ENCODE data around the gene LLPH. TPM values are rescaled to one million over a fixed set of nuclear protein-coding genes. Genes with fewer than 3 reads are reported as not detected.
A peak's percentile ranks its signal among the peaks of the same experiment; 100 is the strongest.

Gene LLPH
- polyA plus RNA-seq, 1 of the 3 experiments (the other 2 are of a cell fraction), result 7.4 TPM

- TF ChIP-seq YY1 (IDR thresholded peaks at IDR 0.05; ENCODE audit: low read depth) (no peak), PBX3 (IDR thresholded peaks at IDR 0.05) (no peak), SIN3A (IDR thresholded peaks at IDR 0.05; ENCODE audit: borderline replicate concordance, low read depth, low read length) (no peak), USF1 (IDR thresholded peaks at IDR 0.05; ENCODE audit: borderline replicate concordance, low read depth) (no peak), RXRA (IDR thresholded peaks at IDR 0.05; ENCODE audit: borderline replicate concordance, low read depth) (no peak), RAD21 (IDR thresholded peaks at IDR 0.05; ENCODE audit: low read length) (no peak), JUND (IDR thresholded peaks at IDR 0.05) (no peak), NRF1 (IDR thresholded peaks at IDR 0.05; ENCODE audit: low read depth, low read length) (no peak)
Measured at GRCh38 chr12:66159123-66159522, 28.6 kb upstream of the LLPH start (continued).

GRCh38 chr12:66156654-66157053 lies 26.1 kb upstream of the LLPH start:
- DNase-seq, result no peak
- peaks cover 22% of the 10 kb centered on the region for H3F3A ChIP-seq (replicated peaks; ENCODE audit: insufficient read depth)
- no peaks in the 10 kb centered on the region for H3K9me2 ChIP-seq
- peaks cover 50% of the 10 kb centered on the region for H3K79me2 ChIP-seq (ENCODE audit: insufficient read depth)
- no peaks in the 10 kb centered on the region for H3K27me3 ChIP-seq (ENCODE audit: insufficient read depth)
- H3K36me3 ChIP-seq (replicated peaks in 1 of 2; ENCODE audit: control insufficient read depth in 1 of 2, insufficient read depth in 2 of 2, low read length in 1 of 2), result peaks cover 9 to 15% of the 10 kb centered on the region in 2 experiments
- 95% methylated on average over 2 of the region's 2 CpGs for WGBS (ENCODE audit: low lambda C conversion rate)
- H3K9ac ChIP-seq, result no peak overlapping the region
- no peak overlapping the region for H3K4me2 ChIP-seq
- H3K4me1 ChIP-seq (ENCODE audit: control insufficient read depth in 1 of 2, insufficient read depth in 2 of 2, low read depth in 1 of 2, low read length in 1 of 2), result peaks cover 0 to 19% of the 10 kb centered on the region in 2 experiments; a peak in 2 of 4 replicates
- no peak overlapping the region for H2AFZ ChIP-seq (ENCODE audit: low read depth)
- TF ChIP-seq ELF1 (IDR thresholded peaks at IDR 0.05) (no peak), NFIC (IDR thresholded peaks at IDR 0.05; ENCODE audit: borderline replicate concordance) (no peak), RXRA (IDR thresholded peaks at IDR 0.05; ENCODE audit: borderline replicate concordance, low read depth) (no peak), POLR2AphosphoS5 (IDR thresholded peaks at IDR 0.05; ENCODE audit: low read depth, low read length) (no peak), FOXM1 (IDR thresholded peaks at IDR 0.05; ENCODE audit: low read depth) (no peak), MXI1 (IDR thresholded peaks at IDR 0.05; ENCODE audit: low read depth, low read length) (no peak), NRF1 (IDR thresholded peaks at IDR 0.05; ENCODE audit: low read depth, low read length) (no peak), RAD21 (IDR thresholded peaks at IDR 0.05; ENCODE audit: low read length) (no peak)
- no peaks in the 10 kb centered on the region for H4K20me1 ChIP-seq (ENCODE audit: insufficient read depth)
- ChIA-PET POLR2A (no interaction called here), CTCF (no interaction called here)
- H3K4me3 ChIP-seq (ENCODE audit: low read depth in 2 of 2, low read length in 1 of 2), result no peak overlapping the region
- H3K9me3 ChIP-seq, result no peaks in the 10 kb centered on the region
- H3K27ac ChIP-seq (ENCODE audit: low read depth in 2 of 2, low read length in 1 of 2), result no peak overlapping the region

GRCh38 chr12:66154776-66155175 lies 24.2 kb upstream of the LLPH start:
- H3K36me3 ChIP-seq (replicated peaks in 1 of 2; ENCODE audit: control insufficient read depth in 1 of 2, insufficient read depth in 2 of 2, low read length in 1 of 2), result peaks cover 4 to 22% of the 10 kb centered on the region in 2 experiments
- H4K20me1 ChIP-seq (ENCODE audit: insufficient read depth), result no peaks in the 10 kb centered on the region
- H3K4me2 ChIP-seq, result no peak overlapping the region
- H3K27me3 ChIP-seq (ENCODE audit: insufficient read depth), result no peaks in the 10 kb centered on the region
- peaks cover 22% of the 10 kb centered on the region for H3F3A ChIP-seq (replicated peaks; ENCODE audit: insufficient read depth)
- no peak for DNase-seq
- ChIA-PET POLR2A (no interaction called here), CTCF (no interaction called here)
- no peaks in the 10 kb centered on the region for H3K9me2 ChIP-seq
- no peak overlapping the region for H2AFZ ChIP-seq (ENCODE audit: low read depth)
- H3K4me3 ChIP-seq (ENCODE audit: low read depth in 2 of 2, low read length in 1 of 2), result no peak overlapping the region
- H3K79me2 ChIP-seq (ENCODE audit: insufficient read depth), result peaks cover 31% of the 10 kb centered on the region
- no peak overlapping the region for H3K9ac ChIP-seq
- peak overlapping the region in 1 of 2 experiments; percentile 44; a peak in 1 of 4 replicates for H3K27ac ChIP-seq (ENCODE audit: low read depth in 2 of 2, low read length in 1 of 2)
- peaks cover 0 to 19% of the 10 kb centered on the region in 2 experiments; a peak in 2 of 4 replicates for H3K4me1 ChIP-seq (ENCODE audit: control insufficient read depth in 1 of 2, insufficient read depth in 2 of 2, low read depth in 1 of 2, low read length in 1 of 2)
- no peaks in the 10 kb centered on the region for H3K9me3 ChIP-seq
- TF ChIP-seq MXI1 (IDR thresholded peaks at IDR 0.05; ENCODE audit: low read depth, low read length) (no peak), USF2 (IDR thresholded peaks at IDR 0.05; ENCODE audit: borderline replicate concordance, low read depth, low read length) (no peak), USF1 (IDR thresholded peaks at IDR 0.05; ENCODE audit: borderline replicate concordance, low read depth) (no peak), EZH2phosphoT487 (IDR thresholded peaks at IDR 0.05; ENCODE audit: borderline replicate concordance, low read depth) (no peak), PBX3 (IDR thresholded peaks at IDR 0.05) (no peak), SIN3A (IDR thresholded peaks at IDR 0.05; ENCODE audit: borderline replicate concordance, low read depth, low read length) (no peak), RAD21 (IDR thresholded peaks at IDR 0.05; ENCODE audit: low read length) (no peak), SMC3 (IDR thresholded peaks at IDR 0.05; ENCODE audit: low read depth, low read length) (no peak), CHD2 (IDR thresholded peaks at IDR 0.05; ENCODE audit: low read length, partially characterized antibody) (no peak), YY1 (IDR thresholded peaks at IDR 0.05; ENCODE audit: low read depth) (no peak)

Data from SK-N-SH (cell line).